Tibial artery (tissue), 4 donors: ENCODE data around the gene RTN4RL2.
"Not testable (repeated sequence)": the region's sequence is repeated elsewhere in the genome, so short reads cannot be mapped to it uniquely, and the experiment has no call there.

Source experiments
- DNase-seq, 2 donors: peaks; one replicate each; pipeline ENCODE4 v3.0.0-alpha.2; 2019
- H3K27ac ChIP-seq, 2 donors: fragments of 200-600 bp; sonication (generic) in 1 of 2; 1 replicate in 1 of 2; 2 replicates in 1 of 2; pipeline ENCODE4 v1.5.1; 2018 to 2019; ENCODE audit warnings: mild to moderate bottlenecking in 1 of 2
- H3K27me3 ChIP-seq, 2 donors: fragments of 200-600 bp; sonication (generic) in 1 of 2; one replicate each; pipeline versions ENCODE4 v1.5.1 to v1.6.0; 2016 to 2019
- H3K36me3 ChIP-seq, 3 donors: fragments of 200-600 bp; sonication (generic) in 2 of 3; one replicate each; pipeline ENCODE4 v1.5.1; 2016 to 2019; ENCODE audit warnings: mild to moderate bottlenecking in 2 of 3
- H3K4me1 ChIP-seq, 4 donors: fragments of 200-600 bp; sonication (generic) in 2 of 4; 1 replicate in 3 of 4; 2 replicates in 1 of 4; pipeline ENCODE4 v1.5.1; 2016 to 2019
- H3K4me3 ChIP-seq, 2 donors: fragments of 200-600 bp; sonication (generic) in 1 of 2; 1 replicate in 1 of 2; 2 replicates in 1 of 2; pipeline ENCODE4 v1.5.1; 2018 to 2019; ENCODE audit warnings: mild to moderate bottlenecking in 2 of 2
- H3K9me3 ChIP-seq, 3 donors: fragments of 200-600 bp; sonication (generic) in 1 of 3; one replicate each; pipeline ENCODE4 v1.5.1; 2016 to 2019
- CTCF ChIP-seq, 2 experiments: fragments of 200-600 bp in 1 of 2; fragments of 450-650 bp in 1 of 2; IDR thresholded peaks; one replicate each; pipeline ENCODE4 v1.5.1; 2017 to 2019; ENCODE audit warnings: antibody characterized with exemption in 2 of 2, mild to moderate bottlenecking in 1 of 2, moderate library complexity in 1 of 2
- intact Hi-C: fragments of 100-400 bp; cut with DNase I; formaldehyde crosslinking; loops from one replicate; pipeline ENCODE4 v1.15.0; 2023; ENCODE audit warnings: low total_unique reads

RTN4RL2 gene

DNA sequence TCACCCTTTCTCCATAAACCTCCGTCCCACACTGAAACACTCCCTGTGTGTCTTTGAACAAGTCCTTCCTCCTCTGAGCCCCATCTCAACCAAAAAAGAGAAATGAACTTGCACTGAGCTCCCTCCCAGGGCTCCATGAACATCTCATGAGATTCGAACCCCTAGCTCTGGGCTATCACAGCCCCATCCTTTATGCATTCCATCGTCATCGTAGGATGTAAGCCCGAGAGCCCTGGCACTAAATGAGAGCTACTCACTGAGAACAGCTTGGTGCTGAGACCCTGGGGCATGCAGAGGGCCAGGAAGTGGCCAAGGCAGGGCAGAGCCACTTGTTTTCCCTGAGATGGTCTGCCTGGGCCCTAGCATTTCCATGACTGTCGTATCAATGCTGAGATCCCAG, 20.5 kb upstream of the RTN4RL2 start:
- Histone ChIP-seq H3K4me3 (no peak overlapping the region), H3K36me3 (no peaks in the 10 kb centered on the region), H3K27me3 (no peaks in the 10 kb centered on the region), H3K4me1 (peaks cover 0 to 4% (median 0%) of the 10 kb centered on the region in 4 donors), H3K9me3 (no peaks in the 10 kb centered on the region), H3K27ac (no peak overlapping the region)
- DNase-seq = no peak
- intact Hi-C loops = loop anchor here (10.0 kb wide), 1 partner anchor 95 kb away; no protein-coding TSS in a partner anchor
- TF ChIP-seq CTCF (IDR thresholded peaks at IDR 0.05) = no peak

DNA sequence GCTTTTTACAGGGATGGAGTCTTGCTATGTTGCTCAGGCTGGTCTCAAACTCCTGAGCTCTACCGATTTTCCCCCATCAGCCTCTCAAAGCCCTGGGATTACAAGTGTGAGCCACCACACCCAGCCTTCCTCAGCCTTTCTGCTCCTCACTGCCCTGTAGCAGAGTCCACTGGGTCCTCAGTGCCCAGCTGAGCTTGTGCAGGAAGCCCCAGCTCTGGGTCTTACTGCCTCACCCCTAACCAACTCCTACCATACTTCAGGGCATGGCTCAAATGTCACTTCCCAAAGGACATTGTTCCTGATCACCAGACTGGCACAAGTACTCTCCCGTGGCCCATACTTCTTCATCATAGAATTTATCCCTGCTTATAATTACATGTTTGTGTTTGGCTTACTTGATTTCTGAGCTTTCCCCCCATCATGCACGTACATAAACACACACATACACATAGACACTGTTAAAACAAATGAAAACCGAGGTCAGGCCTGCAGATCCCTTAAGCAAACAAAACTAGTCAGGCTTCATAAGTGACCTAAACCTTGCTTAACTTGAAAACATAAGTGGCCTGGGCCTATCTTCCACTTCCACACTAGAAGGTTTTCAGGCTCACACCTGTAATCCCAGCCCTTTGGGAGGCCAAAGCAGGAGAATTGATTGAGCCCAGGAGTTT, 19.4 kb upstream of the RTN4RL2 start:
- peaks cover 0 to 6% of the 10 kb centered on the region in 2 donors for H3K27me3 ChIP-seq
- H3K4me3 ChIP-seq = no peak overlapping the region
- no peak for TF ChIP-seq CTCF (IDR thresholded peaks at IDR 0.05)
- intact Hi-C loops = no loop called here
- H3K9me3 ChIP-seq = no peaks in the 10 kb centered on the region
- H3K36me3 ChIP-seq = no peaks in the 10 kb centered on the region
- no peak overlapping the region for H3K27ac ChIP-seq
- no peak for DNase-seq
- no peaks in the 10 kb centered on the region for H3K4me1 ChIP-seq

GRCh38 chr11:57444362-57445121, 15.8 kb upstream of the RTN4RL2 start:
- no peak overlapping the region for H3K4me3 ChIP-seq
- no peak overlapping the region for H3K27ac ChIP-seq
- no peaks in the 10 kb centered on the region for H3K36me3 ChIP-seq
- intact Hi-C loops = no loop called here
- TF ChIP-seq CTCF (IDR thresholded peaks at IDR 0.05) = no peak
- peaks cover 0 to 12% of the 10 kb centered on the region in 2 donors for H3K27me3 ChIP-seq
- no peaks in the 10 kb centered on the region for H3K9me3 ChIP-seq
- DNase-seq = no peak
- H3K4me1 ChIP-seq = no peaks in the 10 kb centered on the region

GRCh38 chr11:57445122-57445394, 15.3 kb upstream of the RTN4RL2 start:
- H3K27ac ChIP-seq, H3K36me3 ChIP-seq, DNase-seq, H3K4me3 ChIP-seq, intact Hi-C loops, H3K9me3 ChIP-seq, H3K4me1 ChIP-seq: not testable (repeated sequence)
- peaks cover 0 to 12% of the 10 kb centered on the region in 2 donors for H3K27me3 ChIP-seq

- peaks cover 0 to 12% of the 10 kb centered on the region in 2 donors for H3K27me3 ChIP-seq
- DNase-seq = no peak
- no peaks in the 10 kb centered on the region for H3K36me3 ChIP-seq
- no peaks in the 10 kb centered on the region for H3K9me3 ChIP-seq
- no peak for TF ChIP-seq CTCF (IDR thresholded peaks at IDR 0.05)
- no peak overlapping the region for H3K27ac ChIP-seq
- H3K4me3 ChIP-seq = no peak overlapping the region
- H3K4me1 ChIP-seq = no peaks in the 10 kb centered on the region
- intact Hi-C loops = no loop called here
Observed at GRCh38 chr11:57446055-57446454, 14.3 kb upstream of the RTN4RL2 start.

DNA sequence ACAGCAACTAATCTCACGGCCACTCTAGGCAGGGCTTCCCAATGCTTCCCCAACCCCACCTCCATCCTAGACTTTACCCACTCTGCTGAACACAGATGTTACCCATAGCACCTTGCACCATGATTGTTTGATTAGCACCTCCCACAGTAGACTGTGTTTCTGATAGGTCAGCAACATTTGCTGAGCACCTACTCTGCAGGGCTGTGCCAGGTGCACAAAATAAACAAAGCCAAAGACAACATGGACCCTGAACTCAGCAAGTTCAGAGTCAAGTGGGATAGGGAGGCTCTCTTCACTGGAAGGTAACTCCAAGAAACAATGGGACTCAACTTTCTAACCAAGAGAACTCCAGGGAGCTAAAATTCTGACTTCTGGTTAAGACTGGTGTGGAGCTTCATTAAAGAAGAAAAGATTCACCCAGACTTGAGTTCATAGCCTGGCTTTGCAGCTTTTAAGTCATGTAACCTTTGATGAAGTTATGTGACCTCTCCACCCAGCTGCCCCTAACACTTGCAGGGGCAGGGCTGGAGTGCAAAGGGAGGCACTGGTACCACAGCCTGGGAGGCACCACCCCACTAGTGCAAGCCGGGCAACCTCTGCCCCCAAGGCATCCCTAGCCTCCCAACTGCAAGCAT, 6.7 kb upstream of the RTN4RL2 start:
- Histone ChIP-seq H3K27me3 (peaks cover 0 to 30% of the 10 kb centered on the region in 2 donors), H3K4me3 (no peak overlapping the region), H3K4me1 (peaks cover 0 to 18% (median 15%) of the 10 kb centered on the region in 4 donors), H3K27ac (no peak overlapping the region), H3K9me3 (no peaks in the 10 kb centered on the region), H3K36me3 (no peaks in the 10 kb centered on the region)
- no peak for TF ChIP-seq CTCF (IDR thresholded peaks at IDR 0.05)
- no peak for DNase-seq
- intact Hi-C loops = loop anchor here (10.0 kb wide), 1 partner anchor 191 kb away; the partner anchor contains the start of gene YPEL4
